Measurements from ENCODE around the gene ATAT1. TPM values are rescaled to one million over a fixed set of nuclear protein-coding genes. Genes with fewer than 3 reads are reported as not detected.

ATAT1 gene
- total RNA-seq, 8 experiments from 2014 or later: 3.7 to 71.7 (median 41.1) TPM

GRCh38 chr6:30670760-30671527 lies 44.3 kb downstream of the ATAT1 start:
- Histone ChIP-seq H3K4me1 (replicated peaks in 1 of 2) (peaks cover 8% of the 10 kb centered on the region in 2 donors), H3K4me3 (no peak overlapping the region), H3K27ac (no peak overlapping the region)
- no peak for ATAC-seq (replicated peaks in 6 of 8)
- in situ Hi-C loops (cut with MboI; ENCODE audit: low pct_unique_long_range_greater_than_20kb in 2 of 9, low sequenced_read_pairs in 9 of 9, unreplicated experiment in 9 of 9): no loop called here
- WGBS, 10 experiments: 73 to 100% (median 86%) methylated on average over 2 to 20 of the region's 27 CpGs

GRCh38 chr6:30672445-30673253 lies 46.0 kb downstream of the ATAT1 start, which contains the start of gene DHX16:
DHX16 (minus strand) TSS chr6:30673006; CDS start chr6:30672841, 165 bp downstream.
- in situ Hi-C loops (cut with MboI; ENCODE audit: low pct_unique_long_range_greater_than_20kb in 2 of 9, low sequenced_read_pairs in 9 of 9, unreplicated experiment in 9 of 9): no loop called here
- peak; percentile 81 to 92 (median 88) for ATAC-seq (replicated peaks in 6 of 8)
- 0 to 3% (median 1%) methylated on average over 1 to 21 of the region's 57 CpGs; no CpG with 5 or more reads in 2 of the 10 experiments for WGBS, 10 experiments
- H3K4me1 ChIP-seq (replicated peaks in 1 of 2): peaks cover 8% of the 10 kb centered on the region in 2 donors
- H3K4me3 ChIP-seq: peak within 1 kb of the TSS; percentile 62 to 88 (median 80)
- peak within 1 kb of the TSS in 1 of 2 donors; percentile 37 for H3K27ac ChIP-seq

- H3K4me3 ChIP-seq: no peak overlapping the region
- no peak for ATAC-seq (replicated peaks in 6 of 8)
- 40 to 100% (median 80%) methylated on average over 1 to 4 of the region's 10 CpGs; no CpG with 5 or more reads in 4 of the 10 experiments for WGBS, 10 experiments
- H3K27ac ChIP-seq: no peak overlapping the region
- H3K4me1 ChIP-seq (replicated peaks in 1 of 2): peaks cover 17 to 19% of the 10 kb centered on the region in 2 donors
- in situ Hi-C loops (cut with MboI; ENCODE audit: low pct_unique_long_range_greater_than_20kb in 2 of 9, low sequenced_read_pairs in 9 of 9, unreplicated experiment in 9 of 9): loop anchor here in 1 of 9 experiments (5.0 kb wide), 1 partner anchor 46 kb away; the partner anchor contains the start of gene TUBB
These were observed 50.1 kb downstream of the ATAT1 start for GRCh38 chr6:30676660-30677285.

DNA sequence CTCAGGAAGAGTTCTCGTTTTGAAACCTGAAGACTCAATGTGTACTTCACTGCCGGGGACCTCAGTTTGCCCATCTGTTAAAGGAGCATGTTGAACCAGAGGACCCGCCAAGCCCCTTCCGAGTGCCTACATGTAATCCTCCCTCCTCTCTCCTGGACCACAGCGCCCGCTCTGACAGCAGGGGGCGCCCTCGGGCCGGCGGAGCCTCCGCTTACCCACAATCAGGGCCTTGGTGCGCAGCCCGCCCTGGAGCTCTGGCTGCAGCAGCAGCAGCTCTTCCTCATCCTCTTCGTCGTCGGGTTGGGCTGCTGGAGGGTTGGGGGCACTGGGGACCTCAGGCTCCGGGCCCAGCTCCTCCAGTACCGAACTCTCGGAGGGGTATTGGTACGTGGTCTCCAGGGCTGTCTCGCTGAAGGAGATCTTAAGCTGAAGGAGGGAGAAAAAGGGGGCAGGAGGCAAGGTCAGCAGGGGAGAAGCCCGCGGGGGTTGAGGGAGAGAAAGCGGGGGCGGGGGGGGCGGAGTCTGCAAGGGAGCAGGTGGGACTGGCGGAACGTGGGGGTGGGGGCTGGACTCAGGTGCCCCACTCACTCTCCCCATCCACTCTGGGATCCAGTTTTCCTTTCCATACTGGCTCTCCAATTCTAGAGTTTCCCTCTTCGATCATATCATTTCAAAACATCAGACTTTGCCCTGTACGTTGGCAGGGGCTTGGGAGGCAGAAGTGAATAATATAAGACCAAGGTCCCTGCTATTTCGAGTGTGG lies 52.5 kb downstream of the ATAT1 start:
- ATAC-seq (replicated peaks in 6 of 8): peak; percentile 45 to 90 (median 57)
- Histone ChIP-seq H3K4me3 (peak overlapping the region in 2 of 5 donors; percentile 1 to 5), H3K4me1 (replicated peaks in 1 of 2) (peaks cover 35 to 37% of the 10 kb centered on the region in 2 donors), H3K27ac (no peak overlapping the region)
- WGBS, 10 experiments: 10 to 67% (median 18%) methylated on average over 1 to 15 of the region's 31 CpGs; no CpG with 5 or more reads in 3 of the 10 experiments
- in situ Hi-C loops (cut with MboI; ENCODE audit: low pct_unique_long_range_greater_than_20kb in 2 of 9, low sequenced_read_pairs in 9 of 9, unreplicated experiment in 9 of 9): loop anchor here in 1 of 9 experiments (5.0 kb wide), 1 partner anchor 43 kb away; the partner anchor contains the start of gene TUBB

GRCh38 chr6:30679765-30680535 lies 53.3 kb downstream of the ATAT1 start:
- no peak overlapping the region for H3K4me3 ChIP-seq
- H3K4me1 ChIP-seq (replicated peaks in 1 of 2): peaks cover 43 to 46% of the 10 kb centered on the region in 2 donors
- 29 to 100% (median 77%) methylated on average over 1 to 4 of the region's 7 CpGs; no CpG with 5 or more reads in 2 of the 10 experiments for WGBS, 10 experiments
- H3K27ac ChIP-seq: peak overlapping the region in 1 of 2 donors; percentile 12
- no peak for ATAC-seq (replicated peaks in 6 of 8)
- in situ Hi-C loops (cut with MboI; ENCODE audit: low pct_unique_long_range_greater_than_20kb in 2 of 9, low sequenced_read_pairs in 9 of 9, unreplicated experiment in 9 of 9): loop anchor here in 1 of 9 experiments (5.0 kb wide), 1 partner anchor 42 kb away; the partner anchor contains the start of gene TUBB

- H3K27ac ChIP-seq: peak overlapping the region in 1 of 2 donors; percentile 66
- H3K4me3 ChIP-seq: peak overlapping the region in 3 of 5 donors; percentile 2 to 95 (median 77)
- ATAC-seq (replicated peaks in 6 of 8): no peak
- WGBS, 10 experiments: 0 to 94% (median 51%) methylated on average over 1 to 4 of the region's 4 CpGs; no CpG with 5 or more reads in 2 of the 10 experiments
- H3K4me1 ChIP-seq (replicated peaks in 1 of 2): peaks cover 55 to 59% of the 10 kb centered on the region in 2 donors
- in situ Hi-C loops (cut with MboI; ENCODE audit: low pct_unique_long_range_greater_than_20kb in 2 of 9, low sequenced_read_pairs in 9 of 9, unreplicated experiment in 9 of 9): no loop called here
These were observed 55.1 kb downstream of the ATAT1 start for GRCh38 chr6:30681766-30682142.

DNA sequence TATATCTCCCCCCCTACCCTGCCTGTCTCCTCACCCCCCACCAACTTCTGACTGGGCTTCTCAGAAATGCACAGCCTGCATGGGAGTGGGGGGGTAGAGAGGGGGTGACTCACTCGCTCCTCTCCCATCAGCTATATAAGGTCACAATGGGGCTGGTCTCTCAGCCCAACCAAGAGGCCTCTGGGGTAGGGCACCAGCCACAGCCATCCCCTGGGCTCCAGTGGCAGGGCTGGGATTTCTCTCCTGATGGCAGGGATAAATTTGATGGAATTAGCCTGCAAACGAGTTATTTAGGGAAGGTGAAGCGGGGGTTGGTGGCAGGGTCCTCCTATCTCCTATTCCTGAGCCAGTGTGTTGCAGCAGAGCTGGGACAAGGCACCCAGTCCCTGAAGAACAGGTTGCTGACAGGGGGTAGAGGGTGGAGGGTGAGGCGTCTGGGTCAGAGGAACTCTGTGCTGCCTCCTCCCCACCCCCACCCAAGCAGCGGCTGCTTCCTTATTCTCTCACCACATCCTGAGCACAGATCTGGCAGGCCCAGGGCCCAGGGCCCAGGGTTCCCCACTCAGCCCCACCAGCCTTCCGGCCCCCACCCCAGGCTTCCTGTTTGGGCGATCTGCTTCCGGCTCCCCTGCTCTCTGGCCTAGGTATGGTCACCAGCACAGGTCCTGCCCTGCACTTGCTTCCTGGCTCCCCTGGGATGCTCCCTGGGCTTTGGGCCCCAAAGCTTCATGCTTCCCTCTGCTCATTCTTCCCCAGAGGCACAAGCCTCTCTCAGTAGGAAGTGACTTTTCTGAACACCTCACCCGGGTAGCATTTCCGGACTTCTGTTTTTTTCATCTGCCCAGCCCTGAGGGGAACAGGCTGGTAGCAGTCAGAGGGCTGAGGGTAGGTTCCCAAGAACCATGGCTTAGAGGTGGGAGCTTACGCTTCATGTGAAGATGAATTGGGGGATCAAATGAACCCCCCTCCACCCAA lies 55.8 kb downstream of the ATAT1 start:
- ATAC-seq (replicated peaks in 6 of 8): peak; percentile 21 to 63 (median 57)
- peak overlapping the region; percentile 51 to 66 for H3K27ac ChIP-seq
- in situ Hi-C loops (cut with MboI; ENCODE audit: low pct_unique_long_range_greater_than_20kb in 2 of 9, low sequenced_read_pairs in 9 of 9, unreplicated experiment in 9 of 9): no loop called here
- 0 to 100% (median 3%) methylated on average over 1 to 4 of the region's 11 CpGs; no CpG with 5 or more reads in 6 of the 10 experiments for WGBS, 10 experiments
- peaks cover 55 to 59% of the 10 kb centered on the region in 2 donors for H3K4me1 ChIP-seq (replicated peaks in 1 of 2)
- peak overlapping the region; percentile 21 to 95 (median 77) for H3K4me3 ChIP-seq

DNA sequence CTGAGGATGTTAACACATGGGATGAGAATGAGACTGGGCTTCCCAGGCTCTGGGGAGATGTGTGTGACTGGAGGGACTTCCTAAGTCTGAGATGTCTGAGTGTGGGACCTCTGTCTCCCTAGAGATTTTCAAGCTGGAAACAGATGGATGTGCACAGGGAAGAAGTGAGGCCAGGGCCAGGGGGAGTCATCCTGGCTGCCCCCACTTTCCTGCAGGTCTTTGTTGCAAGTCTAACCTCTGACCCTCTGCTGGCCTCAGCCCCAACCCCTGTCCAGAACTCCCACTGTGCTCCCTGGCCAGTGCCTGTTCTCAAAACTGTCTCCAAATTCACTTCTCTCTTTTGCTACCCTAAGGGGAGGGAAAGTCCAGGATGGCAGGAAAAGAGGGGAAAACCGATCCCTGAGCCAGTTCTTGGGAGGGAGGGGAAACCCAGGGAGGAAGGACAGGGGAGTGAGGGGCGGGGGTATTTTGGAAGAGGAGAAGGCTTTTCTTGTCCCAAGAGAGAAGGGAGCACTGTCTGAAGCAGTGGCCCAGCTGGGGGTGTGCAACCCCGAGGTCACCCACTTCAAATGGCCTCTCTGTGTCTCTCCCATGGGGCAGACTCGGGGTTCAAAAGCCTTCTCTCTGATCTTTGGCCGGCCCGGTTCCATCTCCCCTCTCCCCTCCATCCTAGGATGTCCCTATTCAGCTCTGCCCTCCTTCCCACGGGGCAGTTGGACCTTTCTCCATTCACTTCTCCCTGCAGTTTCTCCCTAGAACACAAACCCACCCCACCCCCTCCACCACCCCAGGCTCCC lies 56.7 kb downstream of the ATAT1 start:
- H3K4me1 ChIP-seq (replicated peaks in 1 of 2): peaks cover 62 to 65% of the 10 kb centered on the region in 2 donors
- peak overlapping the region; percentile 51 to 66 for H3K27ac ChIP-seq
- in situ Hi-C loops (cut with MboI; ENCODE audit: low pct_unique_long_range_greater_than_20kb in 2 of 9, low sequenced_read_pairs in 9 of 9, unreplicated experiment in 9 of 9): no loop called here
- WGBS, 10 experiments: no CpG with 5 or more reads among the region's 7 CpGs
- H3K4me3 ChIP-seq: peak overlapping the region; percentile 21 to 95 (median 77)
- no peak for ATAC-seq (replicated peaks in 6 of 8)

DNA sequence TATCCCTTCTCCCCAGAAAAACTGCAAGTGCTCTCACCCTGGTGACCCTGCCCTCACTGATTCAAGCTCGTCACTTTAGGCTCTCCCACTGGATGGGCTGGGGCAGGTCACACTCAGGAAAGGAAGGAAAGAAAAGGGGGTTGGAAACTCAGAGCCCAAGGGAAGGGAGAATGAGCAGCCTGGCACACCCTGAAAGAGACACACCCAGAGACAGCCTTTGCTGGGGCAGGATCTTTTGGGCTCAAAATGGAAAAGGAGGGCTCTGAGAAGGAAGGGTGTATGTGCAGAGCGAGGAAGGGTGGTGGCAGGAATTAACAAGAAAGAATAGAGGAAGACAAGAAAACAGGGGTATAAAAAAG lies 57.3 kb downstream of the ATAT1 start:
- in situ Hi-C loops (cut with MboI; ENCODE audit: low pct_unique_long_range_greater_than_20kb in 2 of 9, low sequenced_read_pairs in 9 of 9, unreplicated experiment in 9 of 9): no loop called here
- 0 to 78% (median 0%) methylated on average over 1 of the region's 2 CpGs; no CpG with 5 or more reads in 4 of the 10 experiments for WGBS, 10 experiments
- peaks cover 65 to 67% of the 10 kb centered on the region in 2 donors for H3K4me1 ChIP-seq (replicated peaks in 1 of 2)
- peak overlapping the region; percentile 21 to 95 (median 77) for H3K4me3 ChIP-seq
- peak overlapping the region in 1 of 2 donors; percentile 49 for H3K27ac ChIP-seq
- no peak for ATAC-seq (replicated peaks in 6 of 8)

Data from motor neuron (in vitro differentiated cells).